Astrocyte of the spinal cord (primary cell): ENCODE measurements around the gene SP6.

Experiments used
- DNase-seq: peaks from one replicate; pipeline ENCODE4 v3.0.0; 2011; ENCODE audit warnings: low read depth, low spot score
- H3K4me3 ChIP-seq: 2 replicates; pipeline ENCODE4 v1.5.1; 2011; ENCODE audit warnings: low read depth, mild to moderate bottlenecking, low read length, moderate library complexity
- CTCF ChIP-seq: IDR thresholded peaks from 2 replicates; pipeline ENCODE4 v1.5.1; 2012; ENCODE audit warnings: low read depth, mild to moderate bottlenecking, low read length, inconsistent platforms
- in situ Hi-C: cut with HindIII; loops from 2 replicates; pipeline ENCODE4 v1.10.0; 2017; ENCODE audit warnings: low sequenced_read_pairs

SP6 gene

GRCh38 chr17:47879028-47879585, 28.1 kb upstream of the SP6 start:
- H3K4me3 ChIP-seq: no peak overlapping the region
- TF ChIP-seq CTCF: no peak
- in situ Hi-C loops: no loop called here
- peak; percentile 16 for DNase-seq

GRCh38 chr17:47878203-47879027, 27.5 kb upstream of the SP6 start:
- no peak overlapping the region for H3K4me3 ChIP-seq
- DNase-seq: no peak
- in situ Hi-C loops: no loop called here
- no peak for TF ChIP-seq CTCF

GRCh38 chr17:47877368-47878034, 26.5 kb upstream of the SP6 start:
- DNase-seq: no peak
- H3K4me3 ChIP-seq: no peak overlapping the region
- no peak for TF ChIP-seq CTCF
- in situ Hi-C loops: no loop called here

- DNase-seq: no peak
- no peak overlapping the region for H3K4me3 ChIP-seq
- TF ChIP-seq CTCF: no peak
- in situ Hi-C loops: no loop called here
Measured at GRCh38 chr17:47875011-47875985, 24.3 kb upstream of the SP6 start.

GRCh38 chr17:47873200-47874090, 22.5 kb upstream of the SP6 start:
- TF ChIP-seq CTCF: no peak
- H3K4me3 ChIP-seq: no peak overlapping the region
- no peak for DNase-seq
- in situ Hi-C loops: no loop called here
